Keratinocyte (primary cell): Measurements from ENCODE around the gene TCF7L2. TPM values are rescaled to one million over a fixed set of nuclear protein-coding genes. Genes with fewer than 3 reads are reported as not detected.

Source experiments
- DNase-seq: peaks from one replicate; pipeline ENCODE4 v3.0.0-alpha.2; 2011; ENCODE audit warnings: low read depth, missing footprints, low spot score
- FAIRE-seq: peaks from 2 replicates; lab custom pipeline; 2011; peaks lifted over from hg19 to GRCh38; lab: Jason Lieb, UNC
- H2AFZ ChIP-seq: 2 replicates; pipeline ENCODE4 v1.6.0; 2012; ENCODE audit warnings: low read length, control low read depth, inconsistent platforms; ENCODE audit not compliant: control insufficient read depth
- H3K27ac ChIP-seq: 2 replicates; pipeline ENCODE4 v1.5.1; 2011; ENCODE audit warnings: low read length; ENCODE audit not compliant: control insufficient read depth, insufficient read depth
- H3K27me3 ChIP-seq: 3 replicates; pipeline ENCODE4 v1.6.0; 2011; ENCODE audit warnings: low read length; ENCODE audit not compliant: control insufficient read depth, insufficient read depth; ENCODE audit errors: extremely low read depth
- H3K36me3 ChIP-seq, 2 experiments: 2 replicates in 1 of 2; 3 replicates in 1 of 2; pipeline ENCODE4 v1.5.1; 2011; ENCODE audit warnings: low read length in 2 of 2, mild to moderate bottlenecking in 1 of 2; ENCODE audit not compliant: control insufficient read depth in 2 of 2, insufficient read depth in 2 of 2; ENCODE audit errors: extremely low read depth in 1 of 2
- H3K4me1 ChIP-seq: 3 replicates; pipeline ENCODE4 v1.5.1; 2011; ENCODE audit warnings: low read length; ENCODE audit not compliant: control insufficient read depth, insufficient read depth; ENCODE audit errors: extremely low read depth
- H3K4me2 ChIP-seq: 3 replicates; pipeline ENCODE4 v1.6.0; 2011; ENCODE audit warnings: low read depth, low read length; ENCODE audit not compliant: control insufficient read depth, insufficient read depth; ENCODE audit errors: extremely low read depth
- H3K4me3 ChIP-seq, 3 experiments: fragments of 200-600 bp in 1 of 3; sonication (generic) in 1 of 3; 2 replicates in 2 of 3; 3 replicates in 1 of 3; pipeline ENCODE4 v1.5.1; 2011 to 2016; ENCODE audit warnings: low read length in 3 of 3, mild to moderate bottlenecking in 3 of 3, control low read depth in 2 of 3, inconsistent platforms in 1 of 3, low read depth in 1 of 3, mixed read lengths in 1 of 3, mixed run types in 1 of 3, moderate library complexity in 1 of 3; ENCODE audit not compliant: control insufficient read depth in 2 of 3, insufficient read depth in 2 of 3; ENCODE audit errors: extremely low read depth in 1 of 3
- H3K79me2 ChIP-seq: 2 replicates; pipeline ENCODE4 v1.6.0; 2012; ENCODE audit warnings: low read length; ENCODE audit not compliant: control insufficient read depth, insufficient read depth
- H3K9ac ChIP-seq: 3 replicates; pipeline ENCODE4 v1.6.0; 2011; ENCODE audit warnings: low read length; ENCODE audit not compliant: control insufficient read depth, insufficient read depth; ENCODE audit errors: extremely low read depth
- H3K9me1 ChIP-seq: 3 replicates; pipeline ENCODE4 v1.6.0; 2011; ENCODE audit warnings: low read length; ENCODE audit not compliant: control insufficient read depth, insufficient read depth; ENCODE audit errors: extremely low read depth
- H3K9me3 ChIP-seq: 2 replicates; pipeline ENCODE4 v1.5.1; 2012; ENCODE audit warnings: low read depth, low read length; ENCODE audit not compliant: control insufficient read depth
- H4K20me1 ChIP-seq: 3 replicates; pipeline ENCODE4 v1.6.0; 2011; ENCODE audit warnings: low read length; ENCODE audit not compliant: control insufficient read depth, insufficient read depth; ENCODE audit errors: extremely low read depth
- CTCF ChIP-seq, 3 experiments: IDR thresholded peaks in 1 of 3; conservative IDR thresholded peaks in 1 of 3; optimal IDR thresholded peaks in 1 of 3; 2 replicates in 2 of 3; 3 replicates in 1 of 3; pipeline versions ENCODE3 to v1.5.1; 2011; ENCODE audit warnings: low read length in 3 of 3, mild to moderate bottlenecking in 3 of 3, moderate library complexity in 2 of 3, control low read depth in 1 of 3, inconsistent platforms in 1 of 3; ENCODE audit not compliant: insufficient read depth in 2 of 3; ENCODE audit errors: extremely low read depth in 1 of 3
- EZH2 ChIP-seq: IDR thresholded peaks from one replicate; pipeline ENCODE4 v1.6.1; 2012; ENCODE audit warnings: inconsistent platforms, mild to moderate bottlenecking, low read length, moderate library complexity
- dilution Hi-C: fragments of 300-500 bp; cut with MboI; formaldehyde crosslinking; loops from one replicate; pipeline ENCODE4 v1.7.0; 2020; ENCODE audit warnings: low sequenced_read_pairs; ENCODE audit not compliant: extremely low pct_ligation_motif_present
- polyA plus RNA-seq, 5 experiments: library from polyadenylated mRNA; depleted of rRNA in 3 of 5; stranded (reverse) in 3 of 5; stranded (forward) in 1 of 5; unstranded in 1 of 5; fragments of >200 nt; gene quantifications; 1 replicate in 1 of 5; 2 replicates in 3 of 5; 3 replicates in 1 of 5; pipeline versions ENCODE4 v1.2.1 to v1.2.3, GENCODE V29; 2011 to 2012; ENCODE audit warnings: missing spikeins in 2 of 5, low read depth in 1 of 5, low replicate concordance in 1 of 5

TCF7L2 gene
- polyA plus RNA-seq, 1 donor (not counting 4 experiments of a cell fraction or from before 2014, with no cell fraction given): 2.5 TPM

- no peaks in the 10 kb centered on the region for H3K27me3 ChIP-seq
- H2AFZ ChIP-seq: no peak overlapping the region
- H3K9ac ChIP-seq: no peak overlapping the region
- FAIRE-seq (no peak), DNase-seq (no peak)
- H3K4me1 ChIP-seq: peaks cover 22% of the 10 kb centered on the region
- dilution Hi-C loops: no loop called here
- no peak overlapping the region for H3K4me2 ChIP-seq
- no peaks in the 10 kb centered on the region for H3K9me1 ChIP-seq
- H3K36me3 ChIP-seq: no peaks in the 10 kb centered on the region
- TF ChIP-seq CTCF (optimal IDR thresholded peaks at IDR 0.05 in 1 of 3, IDR thresholded peaks at IDR 0.05 in 1 of 3, conservative IDR thresholded peaks at IDR 0.05 in 1 of 3; ENCODE audit: extremely low read depth in 1 of 3, insufficient read depth in 2 of 3, low read length in 3 of 3) (no peak), EZH2 (no peak)
- H4K20me1 ChIP-seq: no peaks in the 10 kb centered on the region
- no peak overlapping the region for H3K27ac ChIP-seq
- H3K79me2 ChIP-seq: peaks cover 2% of the 10 kb centered on the region
- no peaks in the 10 kb centered on the region for H3K9me3 ChIP-seq
- no peak overlapping the region for H3K4me3 ChIP-seq
Measured at GRCh38 chr10:112996462-112996861, 46.4 kb downstream of the TCF7L2 start.

- H3K36me3 ChIP-seq: no peaks in the 10 kb centered on the region
- no peaks in the 10 kb centered on the region for H3K9me3 ChIP-seq
- no peaks in the 10 kb centered on the region for H3K9me1 ChIP-seq
- FAIRE-seq (no peak), DNase-seq (no peak)
- peaks cover 11% of the 10 kb centered on the region for H3K4me1 ChIP-seq
- no peak overlapping the region for H2AFZ ChIP-seq
- H3K4me3 ChIP-seq: no peak overlapping the region
- H3K4me2 ChIP-seq: no peak overlapping the region
- no peak overlapping the region for H3K9ac ChIP-seq
- TF ChIP-seq EZH2: no peak
- no peak for TF ChIP-seq CTCF (optimal IDR thresholded peaks at IDR 0.05 in 1 of 3, IDR thresholded peaks at IDR 0.05 in 1 of 3, conservative IDR thresholded peaks at IDR 0.05 in 1 of 3; ENCODE audit: extremely low read depth in 1 of 3, insufficient read depth in 2 of 3, low read length in 3 of 3)
- no peak overlapping the region for H3K27ac ChIP-seq
- H4K20me1 ChIP-seq: no peaks in the 10 kb centered on the region
- dilution Hi-C loops: no loop called here
- no peaks in the 10 kb centered on the region for H3K27me3 ChIP-seq
- H3K79me2 ChIP-seq: peaks cover 2% of the 10 kb centered on the region
Measured at GRCh38 chr10:112999102-112999501, 49.1 kb downstream of the TCF7L2 start.
